ENCODE results near the gene ATXN3. TPM values are rescaled to one million over a fixed set of nuclear protein-coding genes. Genes with fewer than 3 reads are reported as not detected.

The ATXN3 gene
- total and polyA plus RNA-seq, 2 of the 13 experiments (the other 11 are each of a cell fraction or from before 2014, with no cell fraction given), result 14.9 to 17.3 TPM

- no peak for TF ChIP-seq GRHL1 (CRISPR knock-in tag; conservative IDR thresholded peaks at IDR 0.05)
- TF ChIP-seq ZNF652 (CRISPR knock-in tag; IDR thresholded peaks at IDR 0.05; ENCODE audit: borderline replicate concordance, low read depth), result no peak
- TF ChIP-seq MAFK (conservative IDR thresholded peaks at IDR 0.05 in 1 of 2, IDR thresholded peaks at IDR 0.05 in 1 of 2; ENCODE audit: low read length in 2 of 2), result no peak
- no peak for TF ChIP-seq NFE2L1 (CRISPR knock-in tag; IDR thresholded peaks at IDR 0.05; ENCODE audit: borderline replicate concordance)
- no peak; the same call in 1 of the 2 replicates for TF ChIP-seq FOXC1 (CRISPR knock-in tag; IDR thresholded peaks at IDR 0.05; ENCODE audit: borderline replicate concordance)
- no peak for TF ChIP-seq HNF4G (IDR thresholded peaks at IDR 0.05; ENCODE audit: borderline replicate concordance, low read depth, low read length)
- TF ChIP-seq HNF4G (CRISPR knock-in tag; IDR thresholded peaks at IDR 0.05; ENCODE audit: borderline replicate concordance, low read depth), result no peak
- TF ChIP-seq ZNF629 (CRISPR knock-in tag; conservative IDR thresholded peaks at IDR 0.05), result no peak
- no peak for TF ChIP-seq ZNF674 (CRISPR knock-in tag; IDR thresholded peaks at IDR 0.05; ENCODE audit: low read depth)
- 0 out of 2 replicates have a peak, but pooled peaks have one; percentile 21 for TF ChIP-seq HDAC2 (CRISPR knock-in tag; IDR thresholded peaks at IDR 0.05)
- peak; percentile 69; the same call in 1 of the 2 replicates for TF ChIP-seq RFXAP (CRISPR knock-in tag; IDR thresholded peaks at IDR 0.05; ENCODE audit: borderline replicate concordance)
- TF ChIP-seq HNRNPUL1 (IDR thresholded peaks at IDR 0.05; ENCODE audit: low read depth, low read length), result no peak
- TF ChIP-seq ARID2 (CRISPR knock-in tag; IDR thresholded peaks at IDR 0.05; ENCODE audit: borderline replicate concordance), result no peak
- 0 out of 2 replicates have a peak, but pooled peaks have one; percentile 10 for TF ChIP-seq ZNF580 (CRISPR knock-in tag; IDR thresholded peaks at IDR 0.05; ENCODE audit: borderline replicate concordance, low read depth)
- no peak for TF ChIP-seq CREBL2 (CRISPR knock-in tag; IDR thresholded peaks at IDR 0.05; ENCODE audit: borderline replicate concordance)
- no peak for TF ChIP-seq MATR3 (CRISPR knock-in tag; IDR thresholded peaks at IDR 0.05)
- no peak for TF ChIP-seq HOXA5 (CRISPR knock-in tag; IDR thresholded peaks at IDR 0.05)
- no peak for TF ChIP-seq ZNF24 (IDR thresholded peaks at IDR 0.05)
- peak; percentile 54; the same call in 1 of the 2 replicates for TF ChIP-seq ZNF256 (CRISPR knock-in tag; conservative IDR thresholded peaks at IDR 0.05)
- 0 out of 2 replicates have a peak, but pooled peaks have one; percentile 76 for TF ChIP-seq MED13 (CRISPR knock-in tag; IDR thresholded peaks at IDR 0.05)
- TF ChIP-seq PHF21A (CRISPR knock-in tag; IDR thresholded peaks at IDR 0.05), result no peak
- TF ChIP-seq ZSCAN21 (CRISPR knock-in tag; IDR thresholded peaks at IDR 0.05; ENCODE audit: borderline replicate concordance), result no peak
- no peak for TF ChIP-seq ZKSCAN1 (IDR thresholded peaks at IDR 0.05; ENCODE audit: low read length)
- no peak for TF ChIP-seq AGO1 (IDR thresholded peaks at IDR 0.05; ENCODE audit: low read depth, low read length, poor library complexity, severe bottlenecking)
- TF ChIP-seq TFDP1 (CRISPR knock-in tag; IDR thresholded peaks at IDR 0.05; ENCODE audit: borderline replicate concordance), result peak; percentile 37; the same call in 1 of the 2 replicates
- TF ChIP-seq SALL2 (CRISPR knock-in tag; IDR thresholded peaks at IDR 0.05), result 0 out of 2 replicates have a peak, but pooled peaks have one; percentile 55
- no peak for TF ChIP-seq ZNF3 (CRISPR knock-in tag; IDR thresholded peaks at IDR 0.05)
Observed at GRCh38 chr14:92106143-92106926, at the start of gene ATXN3 (continued).

All from HepG2 (cell line).